SK-N-SH (cell line): ENCODE results near the gene C1GALT1. TPM values are rescaled to one million over a fixed set of nuclear protein-coding genes. Genes with fewer than 3 reads are reported as not detected.

ENCODE experiments used
- CTCF ChIA-PET: fragments of 300-600, 350-600 bp; formaldehyde crosslinking; extraction: SDS; loops from one replicate; lab custom pipeline; 2021; lab: Yijun Ruan, JAX
- POLR2A ChIA-PET: fragments of 350-600 bp; sonication (Branson Sonifier 250); formaldehyde crosslinking; extraction: SDS; loops from one replicate; lab custom pipeline; 2020; ENCODE audit warnings: antibody characterized with exemption, inconsistent platforms; lab: Yijun Ruan, JAX
- DNase-seq: peaks from one replicate; pipeline ENCODE4 v3.0.0; 2012
- H2AFZ ChIP-seq: fragments of 200-600 bp; sonication (generic); 2 replicates; pipeline ENCODE4 v1.8.1; 2016; ENCODE audit warnings: antibody characterized with exemption, mild to moderate bottlenecking, low read depth
- H3F3A ChIP-seq: fragments of 200-600 bp; sonication (generic); replicated peaks from 2 replicates; pipeline ENCODE3; 2016; ENCODE audit warnings: antibody characterized with exemption, mild to moderate bottlenecking; ENCODE audit not compliant: insufficient read depth
- H3K27ac ChIP-seq, 2 experiments: fragments of 200-500 bp in 1 of 2; fragments of 200-600 bp in 1 of 2; sonication (Bioruptor generic) in 1 of 2; sonication (generic), shearing (Covaris generic) in 1 of 2; 2 replicates each; pipeline versions ENCODE4 v1.5.1 to v1.6.1; 2014 to 2016; ENCODE audit warnings: low read depth in 2 of 2, inconsistent platforms in 1 of 2, low read length in 1 of 2, mild to moderate bottlenecking in 1 of 2, mixed read lengths in 1 of 2
- H3K27me3 ChIP-seq: fragments of 200-600 bp; sonication (generic), shearing (Covaris generic); 2 replicates; pipeline ENCODE4 v1.6.1; 2016; ENCODE audit warnings: mixed run types; ENCODE audit not compliant: insufficient read depth
- H3K36me3 ChIP-seq, 2 experiments: fragments of 200-500 bp in 1 of 2; fragments of 200-600 bp in 1 of 2; sonication (Bioruptor generic) in 1 of 2; sonication (generic) in 1 of 2; replicated peaks in 1 of 2; 2 replicates each; pipeline versions ENCODE3 to v1.5.1; 2014 to 2016; ENCODE audit warnings: low read length in 1 of 2, mild to moderate bottlenecking in 1 of 2; ENCODE audit not compliant: insufficient read depth in 2 of 2, control insufficient read depth in 1 of 2
- H3K4me1 ChIP-seq, 2 experiments: fragments of 200-500 bp in 1 of 2; fragments of 200-600 bp in 1 of 2; sonication (Bioruptor generic) in 1 of 2; sonication (generic), shearing (Covaris generic) in 1 of 2; 2 replicates each; pipeline versions ENCODE4 v1.5.1 to v1.6.1; 2014 to 2016; ENCODE audit warnings: low read depth in 1 of 2, low read length in 1 of 2, mixed run types in 1 of 2; ENCODE audit not compliant: insufficient read depth in 2 of 2, control insufficient read depth in 1 of 2
- H3K4me2 ChIP-seq: fragments of 200-600 bp; sonication (generic), shearing (Covaris generic); 2 replicates; pipeline ENCODE4 v1.6.1; 2017; ENCODE audit warnings: mixed run types
- H3K4me3 ChIP-seq, 2 experiments: fragments of 200-500 bp in 1 of 2; fragments of 200-600 bp in 1 of 2; sonication (Bioruptor generic) in 1 of 2; sonication (generic), shearing (Covaris generic) in 1 of 2; 2 replicates each; pipeline versions ENCODE4 v1.5.1 to v1.8.1; 2014 to 2016; ENCODE audit warnings: low read depth in 2 of 2, inconsistent platforms in 1 of 2, low read length in 1 of 2, mild to moderate bottlenecking in 1 of 2, mixed read lengths in 1 of 2, moderate library complexity in 1 of 2
- H3K79me2 ChIP-seq: fragments of 200-600 bp; sonication (generic); 2 replicates; pipeline ENCODE4 v1.8.1; 2017; ENCODE audit warnings: mild to moderate bottlenecking; ENCODE audit not compliant: insufficient read depth
- H3K9ac ChIP-seq: fragments of 200-600 bp; sonication (generic); 2 replicates; pipeline ENCODE4 v1.6.1; 2017; ENCODE audit warnings: mixed run types
- H3K9me2 ChIP-seq: fragments of 200-600 bp; sonication (generic); 2 replicates; pipeline ENCODE4 v1.6.1; 2017; ENCODE audit warnings: mixed run types
- H3K9me3 ChIP-seq: fragments of 200-600 bp; sonication (generic); 2 replicates; pipeline ENCODE4 v1.6.1; 2017; ENCODE audit warnings: mixed run types, mild to moderate bottlenecking, moderate library complexity
- H4K20me1 ChIP-seq: fragments of 200-600 bp; sonication (generic); 2 replicates; pipeline ENCODE4 v1.6.1; 2017; ENCODE audit warnings: mild to moderate bottlenecking, mixed run types; ENCODE audit not compliant: insufficient read depth
- CHD2 ChIP-seq: fragments of 150-350 bp; IDR thresholded peaks from 2 replicates; pipeline ENCODE4 v1.6.1; 2018; ENCODE audit warnings: low read length; ENCODE audit not compliant: partially characterized antibody
- CTCF ChIP-seq: fragments of 200-600 bp; sonication (generic); IDR thresholded peaks from 2 replicates; pipeline ENCODE4 v1.6.1; 2017; ENCODE audit warnings: antibody characterized with exemption, mild to moderate bottlenecking, moderate library complexity
- EP300 ChIP-seq, 2 experiments: IDR thresholded peaks; 2 replicates each; pipeline versions ENCODE4 v1.4.0 to v1.6.1; 2012; ENCODE audit warnings: borderline replicate concordance in 1 of 2, low read depth in 1 of 2, low read length in 1 of 2
- EZH2phosphoT487 ChIP-seq: fragments of 200-600 bp; sonication (generic); IDR thresholded peaks from 2 replicates; pipeline ENCODE4 v1.6.1; 2017; ENCODE audit warnings: low read depth, mixed run types, mild to moderate bottlenecking, antibody characterized with exemption, moderate library complexity, borderline replicate concordance
- FOSL2 ChIP-seq: IDR thresholded peaks from 2 replicates; pipeline ENCODE4 v1.4.0; 2012; ENCODE audit warnings: low read depth, mild to moderate bottlenecking, moderate library complexity, borderline replicate concordance
- FOXM1 ChIP-seq: IDR thresholded peaks from 2 replicates; pipeline ENCODE4 v1.4.0; 2012; ENCODE audit warnings: low read depth, mild to moderate bottlenecking
- JUND ChIP-seq: IDR thresholded peaks from 2 replicates; pipeline ENCODE4 v1.4.0; 2012
- MAX ChIP-seq: IDR thresholded peaks from 2 replicates; pipeline ENCODE4 v1.4.0; 2012; ENCODE audit warnings: low read depth
- NFIC ChIP-seq: IDR thresholded peaks from 2 replicates; pipeline ENCODE4 v1.4.0; 2012; ENCODE audit warnings: borderline replicate concordance
- NRF1 ChIP-seq: IDR thresholded peaks from 2 replicates; pipeline ENCODE4 v1.6.1; 2012; ENCODE audit warnings: low read depth, mild to moderate bottlenecking, low read length
- PBX3 ChIP-seq: IDR thresholded peaks from 2 replicates; pipeline ENCODE4; 2012
- POLR2AphosphoS5 ChIP-seq: IDR thresholded peaks from 2 replicates; pipeline ENCODE4 v1.6.1; 2012; ENCODE audit warnings: low read depth, low read length
- REST ChIP-seq: IDR thresholded peaks from 2 replicates; pipeline ENCODE4 v1.6.1; 2012; ENCODE audit warnings: mild to moderate bottlenecking, low read depth, low read length, moderate library complexity
- SMC3 ChIP-seq: IDR thresholded peaks from 2 replicates; pipeline ENCODE4 v1.6.1; 2012; ENCODE audit warnings: low read depth, low read length, improper control_type of control experiment
- TCF12 ChIP-seq: IDR thresholded peaks from 2 replicates; pipeline ENCODE4 v1.4.0; 2012
- USF1 ChIP-seq: IDR thresholded peaks from 2 replicates; pipeline ENCODE4 v1.4.0; 2012; ENCODE audit warnings: low read depth, borderline replicate concordance
- YY1 ChIP-seq: IDR thresholded peaks from 2 replicates; pipeline ENCODE4 v1.4.0; 2012; ENCODE audit warnings: low read depth, mild to moderate bottlenecking
- ZBTB33 ChIP-seq: IDR thresholded peaks from 2 replicates; pipeline ENCODE4 v1.4.0; 2012; ENCODE audit warnings: low read depth, borderline replicate concordance
- WGBS: methylation state at CpG from one replicate; pipeline ENCODE4 v1.1.6; 2017; ENCODE audit warnings: low lambda C conversion rate; 5-methylcytosine and 5-hydroxymethylcytosine counted together
- polyA plus RNA-seq, 3 experiments: library from polyadenylated mRNA; depleted of rRNA; stranded (reverse); fragments of >200 nt; gene quantifications; 2 replicates each; pipeline ENCODE4 v1.2.3, GENCODE V29; 2012

C1GALT1 gene
- polyA plus RNA-seq, 1 of the 3 experiments (the other 2 are of a cell fraction) = 15.2 TPM

- no peak for TF ChIP-seq TCF12
- no peak for TF ChIP-seq CTCF
- TF ChIP-seq CHD2 = no peak
- no peak for TF ChIP-seq NFIC
- no peak for TF ChIP-seq EZH2phosphoT487
- TF ChIP-seq USF1 = no peak
- no peak for TF ChIP-seq POLR2AphosphoS5
These were observed 6.4 kb downstream of the C1GALT1 start (continued) for GRCh38 chr7:7188742-7189141.

GRCh38 chr7:7190142-7190541 lies 7.8 kb downstream of the C1GALT1 start:
- H3K4me3 ChIP-seq = no peak overlapping the region
- H3K27ac ChIP-seq = peak overlapping the region in 1 of 2 experiments; percentile 11; a peak in 2 of 4 replicates
- no peak overlapping the region for H3K9ac ChIP-seq
- H3K79me2 ChIP-seq = peaks cover 88% of the 10 kb centered on the region
- H2AFZ ChIP-seq = no peak overlapping the region
- peaks cover 0 to 5% of the 10 kb centered on the region in 2 experiments for H3K36me3 ChIP-seq
- H3F3A ChIP-seq = peaks cover 4% of the 10 kb centered on the region
- H3K4me1 ChIP-seq = peaks cover 6 to 12% of the 10 kb centered on the region in 2 experiments; a peak in 3 of 4 replicates
- WGBS = 67% methylated on average over 5 of the region's 5 CpGs
- CTCF ChIA-PET = interaction anchor here (1.7 kb wide), 1 partner anchor 19 kb away, joined by 4 read pairs; no protein-coding TSS in a partner anchor
- H3K9me3 ChIP-seq = no peaks in the 10 kb centered on the region; the same call in 1 of the 2 replicates
- DNase-seq = peak; percentile 22
- no peak overlapping the region for H3K4me2 ChIP-seq
- peaks cover 8% of the 10 kb centered on the region; the same call in 1 of the 2 replicates for H4K20me1 ChIP-seq
- no peaks in the 10 kb centered on the region for H3K9me2 ChIP-seq
- TF ChIP-seq CHD2 (peak; percentile 35), FOXM1 (no peak), NRF1 (no peak), NFIC (no peak), MAX (no peak), SMC3 (no peak), REST (no peak), PBX3 (no peak), FOSL2 (no peak), JUND (no peak), EP300 (IDR thresholded peaks at IDR 0.05; ENCODE audit: borderline replicate concordance in 1 of 2, low read depth in 1 of 2, low read length in 1 of 2) (no peak), ZBTB33 (peak; percentile 35; the same call in 1 of the 2 replicates), YY1 (no peak)
- no peaks in the 10 kb centered on the region for H3K27me3 ChIP-seq
- POLR2A ChIA-PET = no interaction called here
